HG02588 (cell line): ENCODE data around the gene SP2.

Experiments
- ATAC-seq: cut with Tn5 transposase; IDR thresholded peaks from one replicate; pipeline ENCODE4 v1.9.1; 2021; ENCODE audit warnings: mild to moderate bottlenecking, moderate library complexity; ENCODE audit not compliant: unreplicated experiment

SP2 gene

GRCh38 chr17:47948706-47949196, 52.7 kb downstream of the SP2 start:
- no peak for ATAC-seq

- ATAC-seq, result peak; percentile 55
These were observed 53.2 kb downstream of the SP2 start for GRCh38 chr17:47949197-47949759.

GRCh38 chr17:47949946-47950345, 53.9 kb downstream of the SP2 start:
- ATAC-seq, result no peak

GRCh38 chr17:47950448-47950847, 54.4 kb downstream of the SP2 start:
- ATAC-seq, result no peak

GRCh38 chr17:47952171-47953021, 56.4 kb downstream of the SP2 start:
- no peak for ATAC-seq

- ATAC-seq, result no peak
These were observed 57.9 kb downstream of the SP2 start for GRCh38 chr17:47953909-47954308.

GRCh38 chr17:47955497-47956461, 59.7 kb downstream of the SP2 start:
- ATAC-seq, result no peak

- ATAC-seq, result no peak
These were observed 61.0 kb downstream of the SP2 start for GRCh38 chr17:47956791-47957590.

- ATAC-seq, result no peak
These were observed 61.8 kb downstream of the SP2 start, which contains the start of gene PRR15L for GRCh38 chr17:47957591-47958490. Gene PRR15L (minus strand): TSS chr17:47957883. CDS start chr17:47953234, 4,649 bp downstream.

GRCh38 chr17:47959825-47960655, 64.0 kb downstream of the SP2 start:
- ATAC-seq, result no peak

- ATAC-seq, result no peak
These were observed 65.4 kb downstream of the SP2 start for GRCh38 chr17:47961406-47961805.

GRCh38 chr17:47962901-47963300, 66.9 kb downstream of the SP2 start:
- no peak for ATAC-seq

- no peak for ATAC-seq
These were observed 68.8 kb downstream of the SP2 start for GRCh38 chr17:47964856-47965255.

- ATAC-seq, result no peak
These were observed 70.1 kb downstream of the SP2 start for GRCh38 chr17:47966079-47966519.

GRCh38 chr17:47967607-47968252, 71.7 kb downstream of the SP2 start:
- no peak for ATAC-seq

GRCh38 chr17:47968836-47969235, 72.8 kb downstream of the SP2 start:
- no peak for ATAC-seq

- no peak for ATAC-seq
These were observed 74.1 kb downstream of the SP2 start for GRCh38 chr17:47969930-47970724.
